GM12878 (cell line): ENCODE measurements around the gene C1orf21. TPM values are rescaled to one million over a fixed set of nuclear protein-coding genes. Genes with fewer than 3 reads are reported as not detected.

Source experiments
- ATAC-seq: fragments of 200-7000 bp; cut with Tn5 transposase; 3 replicates; pipeline ENCODE4 v1.9.1; 2020; ENCODE audit warnings: mild to moderate bottlenecking, moderate library complexity
- BruUV-seq: library from RNA; stranded (reverse); fragments of 400-500 nt; replicated peaks from 2 replicates; lab custom pipeline; 2021; lab: Mats Ljungman, UMichigan
- CTCF ChIA-PET: fragments of 300-600 bp; sonication (Branson Sonifier 250); formaldehyde crosslinking; extraction: SDS; loops from one replicate; lab custom pipeline; 2021; ENCODE audit warnings: inconsistent platforms; lab: Yijun Ruan, JAX
- POLR2A ChIA-PET: fragments of 350-600 bp; formaldehyde crosslinking; extraction: SDS; loops from one replicate; lab custom pipeline; 2021; ENCODE audit warnings: inconsistent platforms; lab: Charles Lee
- RAD21 ChIA-PET: fragments of 300-600 bp; sonication (Branson Sonifier 250); formaldehyde crosslinking; loops from one replicate; lab custom pipeline; 2023; ENCODE audit warnings: antibody characterized with exemption; ENCODE audit not compliant: unreplicated experiment; lab: Charles Lee
- SMC1A ChIA-PET: fragments of 300-600 bp; sonication (Branson Sonifier 250); formaldehyde crosslinking; loops from one replicate; lab custom pipeline; 2023; ENCODE audit not compliant: unreplicated experiment, uncharacterized antibody; lab: Charles Lee
- DNase-seq: peaks from one replicate; pipeline ENCODE4 v3.0.0-alpha.2; 2011; ENCODE audit warnings: low read depth, low spot score
- FAIRE-seq: peaks from 3 replicates; lab custom pipeline; 2011; peaks lifted over from hg19 to GRCh38; lab: Jason Lieb, UNC
- H2AFZ ChIP-seq: 2 replicates; pipeline ENCODE4 v1.6.0; 2011; ENCODE audit warnings: low read depth, low read length, control low read depth; ENCODE audit not compliant: control insufficient read depth
- H3K27ac ChIP-seq: 2 replicates; pipeline ENCODE4 v1.5.1; 2011; ENCODE audit warnings: control low read depth; ENCODE audit not compliant: control insufficient read depth, insufficient read depth
- H3K27me3 ChIP-seq, 2 experiments: replicated peaks in 1 of 2; 2 replicates each; pipeline versions ENCODE4 v1.6.0 to v1.6.1; 2011; ENCODE audit warnings: low read length in 1 of 2; ENCODE audit not compliant: control insufficient read depth in 2 of 2, insufficient read depth in 2 of 2
- H3K36me3 ChIP-seq, 2 experiments: 2 replicates each; pipeline ENCODE4 v1.5.1; 2011; ENCODE audit warnings: low read length in 1 of 2; ENCODE audit not compliant: control insufficient read depth in 2 of 2, insufficient read depth in 2 of 2
- H3K4me1 ChIP-seq: 2 replicates; pipeline ENCODE4 v1.6.1; 2011; ENCODE audit warnings: mild to moderate bottlenecking, low read length, moderate library complexity, mixed read lengths; ENCODE audit not compliant: control insufficient read depth, insufficient read depth
- H3K4me2 ChIP-seq: 2 replicates; pipeline ENCODE4 v1.6.0; 2011; ENCODE audit warnings: control low read depth; ENCODE audit not compliant: control insufficient read depth, insufficient read depth
- H3K4me3 ChIP-seq: fragments of 200-600 bp; sonication (generic); 2 replicates; pipeline ENCODE4 v1.5.1; 2016
- H3K79me2 ChIP-seq: 2 replicates; pipeline ENCODE4 v1.6.0; 2011; ENCODE audit warnings: low read length; ENCODE audit not compliant: control insufficient read depth, insufficient read depth
- H3K9ac ChIP-seq: 2 replicates; pipeline ENCODE4 v1.8.0; 2011; ENCODE audit warnings: low read length, control low read depth, mixed read lengths; ENCODE audit not compliant: control insufficient read depth, insufficient read depth
- H3K9me3 ChIP-seq: replicated peaks from 3 replicates; pipeline ENCODE4 v1.5.1; 2011; ENCODE audit warnings: mild to moderate bottlenecking, low read length; ENCODE audit not compliant: control insufficient read depth, insufficient read depth
- H4K20me1 ChIP-seq: 2 replicates; pipeline ENCODE4 v1.6.0; 2011; ENCODE audit not compliant: control insufficient read depth, insufficient read depth
- BMI1 ChIP-seq: fragments of 450-650 bp; IDR thresholded peaks from 2 replicates; pipeline ENCODE4 v1.6.1; 2016; ENCODE audit warnings: mild to moderate bottlenecking, moderate library complexity, borderline replicate concordance
- CREM ChIP-seq: IDR thresholded peaks from 2 replicates; pipeline ENCODE4 v1.6.1; 2014; ENCODE audit warnings: antibody characterized with exemption, low read depth
- DPF2 ChIP-seq: fragments of 450-650 bp; IDR thresholded peaks from 2 replicates; pipeline ENCODE4 v1.6.1; 2017; ENCODE audit warnings: mild to moderate bottlenecking
- IKZF2 ChIP-seq, 2 experiments: fragments of 450-650 bp; IDR thresholded peaks; 2 replicates each; pipeline ENCODE4 v1.6.1; 2017; ENCODE audit warnings: mild to moderate bottlenecking in 2 of 2, moderate library complexity in 2 of 2
- KAT2A ChIP-seq: conservative IDR thresholded peaks from 2 replicates; pipeline ENCODE4 v1.6.1; 2011; ENCODE audit warnings: low read depth, low read length; ENCODE audit not compliant: control insufficient read depth
- MTA2 ChIP-seq: fragments of 450-650 bp; IDR thresholded peaks from 2 replicates; pipeline ENCODE4 v1.6.1; 2016; ENCODE audit warnings: low read depth, mild to moderate bottlenecking, moderate library complexity
- PML ChIP-seq: IDR thresholded peaks from 2 replicates; pipeline ENCODE4 v1.6.1; 2012; ENCODE audit warnings: low read length, inconsistent platforms
- POU2F2 ChIP-seq: IDR thresholded peaks from 3 replicates; pipeline ENCODE4 v1.6.1; 2011; ENCODE audit warnings: low read depth, mild to moderate bottlenecking, low read length, borderline replicate concordance
- SREBF2 ChIP-seq: IDR thresholded peaks from 2 replicates; pipeline ENCODE4 v1.6.1; 2012; ENCODE audit warnings: mild to moderate bottlenecking, low read length
- WGBS: methylation state at CpG from one replicate; pipeline ENCODE4 v1.1.6; 2016; ENCODE audit warnings: low lambda C conversion rate; ENCODE audit not compliant: insufficient replicate concordance, insufficient coverage; ENCODE audit errors: missing lambda C conversion rate; 5-methylcytosine and 5-hydroxymethylcytosine counted together
- in situ Hi-C: fragments of 300-500 bp; cut with MboI; formaldehyde crosslinking; loops from 9 replicates; pipeline ENCODE4 v1.14.3; 2018; ENCODE audit warnings: mixed read lengths
- intact Hi-C: fragments of 100-400 bp; cut with micrococcal nuclease; formaldehyde crosslinking; loops from one replicate; pipeline ENCODE4 v1.14.2; 2022; ENCODE audit not compliant: unreplicated experiment
- polyA plus RNA-seq, 11 experiments: library from polyadenylated mRNA; depleted of rRNA in 4 of 11; unstranded in 6 of 11; stranded (reverse) in 5 of 11; fragments of >200 nt; fragmentation: Nextera tagmentation in 4 of 11; fragmentation: Illumina TruSeq in 1 of 11; extraction: Ambion mirVana in 4 of 11; extraction: Trizol in 1 of 11; gene quantifications; 1 replicate in 1 of 11; 2 replicates in 10 of 11; pipeline versions ENCODE4 v1.2.1 to v1.2.3, GENCODE V29; 2011 to 2016; ENCODE audit warnings: inconsistent platforms in 2 of 11, missing spikeins in 2 of 11, low read depth in 1 of 11
- total RNA-seq, 4 experiments: library from RNA; depleted of rRNA in 3 of 4; stranded (reverse); fragments of >200 nt in 3 of 4; fragmentation: Illumina TruSeq in 1 of 4; extraction: Trizol in 1 of 4; gene quantifications; 2 replicates each; pipeline versions ENCODE4 v1.2.1 to v1.2.3, GENCODE V29; 2013 to 2021
- TF ChIP-seq, protein P1 (sequence below): IDR thresholded peaks from 2 replicates; pipeline ENCODE4 v1.6.1; 2011; ENCODE audit warnings: low read depth, mild to moderate bottlenecking, low read length, moderate library complexity, borderline replicate concordance; ENCODE audit errors: extremely low read depth

The C1orf21 gene
- total and polyA plus RNA-seq, 10 of the 15 experiments (the other 5 are each of a cell fraction or from before 2014, with no cell fraction given), result 0.03 to 1.6 (median 0.17) TPM; not detected in 3

DNA sequence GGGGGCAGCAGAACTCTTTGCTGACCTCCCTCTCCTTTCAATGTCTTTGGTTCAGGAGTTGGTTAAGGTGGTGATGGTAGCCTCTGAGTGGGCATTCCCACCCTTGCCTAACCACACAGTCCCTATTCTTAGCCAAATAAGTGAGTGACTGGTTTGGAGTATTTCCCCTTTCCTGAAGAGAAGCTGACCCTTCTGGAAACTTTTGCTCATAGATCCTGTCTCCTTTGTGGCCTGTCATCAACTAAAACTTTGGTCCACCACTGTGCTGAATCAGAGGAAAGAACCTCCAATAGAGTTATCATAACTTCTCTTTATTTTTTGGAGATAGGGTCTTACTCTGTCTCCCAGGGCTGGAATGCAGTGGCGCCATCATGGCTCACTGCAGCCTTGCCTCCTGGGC, 31.1 kb downstream of the C1orf21 start:
- BruUV-seq, result no TSS peak
- Histone ChIP-seq H3K4me2 (no peak overlapping the region), H4K20me1 (no peaks in the 10 kb centered on the region), H3K27me3 (peaks cover 0 to 4% of the 10 kb centered on the region in 2 experiments; a peak in 3 of 4 replicates), H3K4me1 (no peaks in the 10 kb centered on the region), H3K9ac (no peak overlapping the region), H2AFZ (no peak overlapping the region), H3K36me3 (no peaks in the 10 kb centered on the region), H3K27ac (no peak overlapping the region), H3K9me3 (no peaks in the 10 kb centered on the region), H3K4me3 (no peak overlapping the region), H3K79me2 (no peaks in the 10 kb centered on the region)
- ChIA-PET SMC1A (no interaction called here), POLR2A (no interaction called here), RAD21 (no interaction called here), CTCF (no interaction called here)
- FAIRE-seq, result no peak
- WGBS, result 17% methylated on average over 1 of the region's 1 CpG
- in situ Hi-C loops, result no loop called here
- no peak for TF ChIP-seq POU2F2
- TF ChIP-seq CREM, result no peak
- TF ChIP-seq MTA2, result no peak
- TF ChIP-seq BMI1, result no peak
- no peak for TF ChIP-seq DPF2
- no peak for TF ChIP-seq SREBF2
- no peak for TF ChIP-seq PML
- TF ChIP-seq, protein P1, sequence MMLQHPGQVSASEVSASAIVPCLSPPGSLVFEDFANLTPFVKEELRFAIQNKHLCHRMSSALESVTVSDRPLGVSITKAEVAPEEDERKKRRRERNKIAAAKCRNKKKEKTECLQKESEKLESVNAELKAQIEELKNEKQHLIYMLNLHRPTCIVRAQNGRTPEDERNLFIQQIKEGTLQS, result no peak
- TF ChIP-seq IKZF2 (IDR thresholded peaks at IDR 0.05), result no peak
- no peak for TF ChIP-seq KAT2A
- intact Hi-C loops, result no loop called here
- no peak for ATAC-seq
- no peak for DNase-seq
